ENCODE data around the gene CCDC187. TPM values are rescaled to one million over a fixed set of nuclear protein-coding genes. Genes with fewer than 3 reads are reported as not detected.
"Not testable (repeated sequence)": the region's sequence is repeated elsewhere in the genome, so short reads cannot be mapped to it uniquely, and the experiment has no call there.

CCDC187 gene
- total RNA-seq, 1 experiment from 2014 or later, result 0.04 TPM

DNA sequence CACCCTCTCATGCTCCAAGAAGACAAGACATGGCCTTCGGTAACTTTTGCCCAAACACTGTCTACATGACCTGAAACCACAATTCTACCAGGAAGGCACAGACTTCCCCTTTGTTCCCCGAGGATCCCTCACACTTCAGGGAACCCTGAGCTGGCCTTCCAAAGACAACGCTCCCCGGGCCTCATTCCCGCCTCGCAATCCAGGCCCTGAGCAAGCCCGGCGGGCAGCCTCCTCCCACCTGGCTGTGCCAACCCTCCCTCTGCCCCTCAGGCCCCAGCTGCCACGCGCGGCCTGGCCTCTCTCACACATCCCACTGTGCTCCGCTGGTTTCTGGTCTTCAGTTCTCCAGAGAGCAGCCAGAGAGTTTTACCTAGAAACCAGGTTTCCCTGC lies 65.6 kb downstream of the CCDC187 start (continued):
- no peak for TF ChIP-seq E2F1 (CRISPR knock-in tag; IDR thresholded peaks at IDR 0.05)
- TF ChIP-seq SMAD4 (CRISPR knock-in tag; IDR thresholded peaks at IDR 0.05), result no peak
- TF ChIP-seq NFATC4 (CRISPR knock-in tag; IDR thresholded peaks at IDR 0.05), result no peak
- no peak for TF ChIP-seq JAZF1 (CRISPR knock-in tag; IDR thresholded peaks at IDR 0.05)

DNA sequence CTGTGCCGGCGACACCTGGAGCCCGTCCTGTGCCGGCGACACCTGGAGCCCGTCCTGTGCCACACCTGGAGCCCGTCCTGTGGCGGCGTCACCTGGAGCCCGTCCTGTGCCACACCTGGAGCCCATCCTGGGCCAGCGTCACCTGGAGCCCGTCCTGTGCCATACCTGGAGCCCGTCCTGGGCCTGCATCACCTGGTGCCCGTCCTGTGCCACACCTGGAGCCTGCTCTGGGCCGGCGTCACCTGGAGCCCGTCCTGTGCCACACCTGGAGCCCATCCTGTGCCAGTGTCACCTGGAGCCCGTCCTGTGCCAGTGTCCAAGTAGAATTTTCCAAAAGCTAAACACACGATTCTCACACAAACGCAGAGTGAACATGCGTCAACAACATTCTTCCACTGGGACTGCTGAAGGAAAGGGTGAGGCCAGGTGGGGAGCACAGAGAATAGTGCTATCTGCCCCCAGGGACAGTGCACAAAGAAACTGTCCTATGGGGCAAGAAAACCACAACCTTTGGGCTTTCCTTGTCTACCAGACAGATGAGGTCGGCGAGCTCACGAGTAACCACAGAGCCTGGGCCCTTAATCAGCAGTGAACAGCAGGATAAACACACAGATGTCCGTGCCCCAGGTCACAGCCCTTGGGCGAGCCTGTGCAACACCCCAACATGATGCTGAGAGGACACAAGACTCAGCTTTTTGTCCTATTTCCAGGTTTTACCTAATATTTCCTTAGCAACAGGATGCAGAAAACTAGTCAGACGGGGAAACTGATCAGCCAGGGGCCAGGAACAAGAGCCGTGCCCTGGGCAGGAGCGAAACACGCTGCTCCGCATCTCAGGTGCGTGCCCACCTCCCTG lies 66.2 kb downstream of the CCDC187 start:
- ChIA-PET POLR2A (interaction anchor here (0.6 kb wide), 1 partner anchor 397 kb away, joined by 3 read pairs; no protein-coding TSS in a partner anchor), CTCF (no interaction called here)
- peaks cover 4% of the 10 kb centered on the region; the same call in 1 of the 2 replicates for H3K4me1 Mint-ChIP-seq
- H3K36me3 Mint-ChIP-seq, result peaks cover 10% of the 10 kb centered on the region
- no peaks in the 10 kb centered on the region for H3K27me3 Mint-ChIP-seq (ENCODE audit: low read depth)
- TF ChIP-seq, protein P1, sequence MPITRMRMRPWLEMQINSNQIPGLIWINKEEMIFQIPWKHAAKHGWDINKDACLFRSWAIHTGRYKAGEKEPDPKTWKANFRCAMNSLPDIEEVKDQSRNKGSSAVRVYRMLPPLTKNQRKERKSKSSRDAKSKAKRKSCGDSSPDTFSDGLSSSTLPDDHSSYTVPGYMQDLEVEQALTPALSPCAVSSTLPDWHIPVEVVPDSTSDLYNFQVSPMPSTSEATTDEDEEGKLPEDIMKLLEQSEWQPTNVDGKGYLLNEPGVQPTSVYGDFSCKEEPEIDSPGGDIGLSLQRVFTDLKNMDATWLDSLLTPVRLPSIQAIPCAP (CRISPR knock-in tag; IDR thresholded peaks at IDR 0.05), result no peak
- no peak for TF ChIP-seq TCF7 (CRISPR knock-in tag; IDR thresholded peaks at IDR 0.05; ENCODE audit: low read depth)
- no peak for TF ChIP-seq CBFB (CRISPR knock-in tag; IDR thresholded peaks at IDR 0.05; ENCODE audit: low read depth)
- TF ChIP-seq, protein P2, sequence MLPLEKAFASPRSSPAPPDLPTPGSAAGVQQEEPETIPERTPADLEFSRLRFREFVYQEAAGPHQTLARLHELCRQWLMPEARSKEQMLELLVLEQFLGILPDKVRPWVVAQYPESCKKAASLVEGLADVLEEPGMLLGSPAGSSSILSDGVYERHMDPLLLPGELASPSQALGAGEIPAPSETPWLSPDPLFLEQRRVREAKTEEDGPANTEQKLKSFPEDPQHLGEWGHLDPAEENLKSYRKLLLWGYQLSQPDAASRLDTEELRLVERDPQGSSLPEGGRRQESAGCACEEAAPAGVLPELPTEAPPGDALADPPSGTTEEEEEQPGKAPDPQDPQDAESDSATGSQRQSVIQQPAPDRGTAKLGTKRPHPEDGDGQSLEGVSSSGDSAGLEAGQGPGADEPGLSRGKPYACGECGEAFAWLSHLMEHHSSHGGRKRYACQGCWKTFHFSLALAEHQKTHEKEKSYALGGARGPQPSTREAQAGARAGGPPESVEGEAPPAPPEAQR (CRISPR knock-in tag; IDR thresholded peaks at IDR 0.05), result no peak
- no peak for TF ChIP-seq ZNF317 (CRISPR knock-in tag; IDR thresholded peaks at IDR 0.05; ENCODE audit: borderline replicate concordance, low read depth)
- no peak for TF ChIP-seq ESRRA (CRISPR knock-in tag; IDR thresholded peaks at IDR 0.05; ENCODE audit: borderline replicate concordance)
- no peak for TF ChIP-seq ZNF281 (CRISPR knock-in tag; IDR thresholded peaks at IDR 0.05)
- H3K4me3 Mint-ChIP-seq, result no peak overlapping the region
- DNase-seq (ENCODE audit: low spot score) (no peak), ATAC-seq (no peak)
- peak overlapping the region; percentile 69 for H3K27ac Mint-ChIP-seq
- H3K9me3 Mint-ChIP-seq, result no peaks in the 10 kb centered on the region

GRCh38 chr9:136236471-136237410 lies 67.2 kb downstream of the CCDC187 start:
- ATAC-seq; H3K27ac Mint-ChIP-seq; H3K4me1 Mint-ChIP-seq; DNase-seq (ENCODE audit: low spot score); H3K27me3 Mint-ChIP-seq (ENCODE audit: low read depth); H3K36me3 Mint-ChIP-seq; H3K4me3 Mint-ChIP-seq; H3K9me3 Mint-ChIP-seq; POLR2A ChIA-PET: not testable (repeated sequence)
- CTCF ChIA-PET, result interaction anchor here (0.6 kb wide), 1 partner anchor 31 kb away, joined by 3 read pairs; no protein-coding TSS in a partner anchor
